NT2/D1 (cell line): ENCODE results near the gene ABCD3.

ENCODE experiments used
- SUZ12 ChIP-seq: IDR thresholded peaks from 2 replicates; pipeline ENCODE4 v1.6.1; 2011; ENCODE audit not compliant: insufficient read length, insufficient read depth; ENCODE audit errors: extremely low read depth
- ZNF274 ChIP-seq: IDR thresholded peaks from 2 replicates; pipeline ENCODE4 v1.6.1; 2011; ENCODE audit warnings: mild to moderate bottlenecking, low read depth, low read length

DNA sequence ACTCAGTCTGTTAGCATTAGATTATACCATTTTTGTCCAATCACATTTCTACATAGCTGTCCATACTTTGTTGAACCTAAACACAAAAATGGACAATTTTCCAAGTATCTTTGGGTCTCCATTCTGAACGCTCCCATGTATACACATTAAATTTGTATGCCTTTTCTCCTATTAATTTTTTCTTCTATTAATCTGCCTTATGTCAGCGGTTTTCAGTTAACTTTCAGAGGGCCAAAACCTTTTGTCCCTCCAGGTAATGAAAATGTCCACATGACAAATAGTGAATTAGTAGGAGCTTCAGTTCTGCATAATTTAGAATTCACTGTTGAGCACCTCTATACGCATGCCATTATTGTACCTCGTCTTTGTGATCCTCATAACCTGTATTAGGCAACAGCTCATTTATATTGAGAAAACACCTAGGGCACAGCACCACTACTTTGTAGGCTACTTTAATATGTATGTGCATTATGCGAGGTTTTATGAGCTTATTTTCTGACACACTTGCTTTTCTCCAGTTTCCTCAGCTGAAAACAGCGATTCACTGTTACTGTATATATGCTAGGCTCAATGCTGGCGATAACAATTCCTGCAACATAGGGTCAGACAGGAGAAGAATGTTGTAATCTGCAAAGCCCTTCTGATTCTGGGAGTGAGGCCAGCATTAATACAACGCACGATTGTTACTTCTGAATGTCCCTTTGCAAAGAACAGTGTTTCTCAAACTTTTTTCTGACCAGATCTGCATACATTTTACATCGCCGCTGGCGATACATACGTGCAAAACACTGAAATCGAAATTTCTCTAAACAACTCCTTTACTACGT, 1.1 kb upstream of the ABCD3 start:
- no peak for TF ChIP-seq SUZ12
- TF ChIP-seq ZNF274 = no peak
